Measurements from ENCODE around the gene HNF4A. TPM values are rescaled to one million over a fixed set of nuclear protein-coding genes. Genes with fewer than 3 reads are reported as not detected.

HNF4A gene
- total RNA-seq, 2 experiments from 2014 or later: not detected

DNA sequence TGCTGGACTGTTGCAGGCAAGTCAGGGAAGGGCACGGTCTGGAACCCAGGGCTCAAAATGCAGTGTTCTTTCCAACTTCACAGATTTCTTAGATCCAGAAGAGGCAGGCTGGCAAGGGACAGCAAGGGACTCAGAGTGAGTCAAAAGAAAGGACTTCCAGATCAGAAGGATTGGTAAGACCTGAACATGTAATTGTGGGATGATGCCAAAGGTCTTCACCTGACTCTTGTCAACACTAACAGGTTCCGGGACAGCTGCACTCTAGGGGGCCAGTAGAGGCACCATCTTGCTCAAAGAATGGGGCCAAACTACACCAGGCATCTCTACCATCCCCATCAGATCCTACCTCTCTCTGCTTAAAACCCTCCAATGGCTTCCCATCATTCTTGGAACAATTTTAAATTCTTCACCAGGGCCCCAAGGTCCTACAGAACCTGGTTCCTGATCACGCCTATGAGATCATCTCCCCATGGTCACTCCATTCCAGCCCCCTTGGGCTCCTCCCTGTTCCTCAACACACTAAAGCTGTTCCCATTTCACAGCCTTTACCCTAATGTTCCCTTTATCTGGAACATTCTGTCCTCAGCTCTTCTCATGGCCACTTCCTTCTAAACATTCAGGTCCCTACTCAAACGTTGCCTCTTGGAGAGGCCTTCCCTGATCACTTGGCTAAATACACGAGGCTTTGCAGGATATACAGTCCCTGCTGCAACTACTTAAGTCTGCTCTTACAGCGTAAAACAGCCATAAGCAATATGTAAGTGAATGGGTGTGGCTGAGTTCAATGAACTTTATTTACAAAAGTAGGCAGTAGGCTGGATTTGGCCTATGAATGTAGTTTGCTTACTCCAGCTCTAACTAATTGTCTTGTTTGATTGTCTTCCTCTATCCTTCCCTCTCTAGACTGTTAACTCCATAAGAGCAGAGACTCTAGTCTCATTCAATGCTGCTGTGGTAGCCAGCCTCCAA lies 90.5 kb downstream of the HNF4A start:
- no peak overlapping the region for H3K4me3 Mint-ChIP-seq
- ATAC-seq (no peak), DNase-seq (no peak)
- ChIA-PET POLR2A (no interaction called here), CTCF (no interaction called here)
- H3K27ac Mint-ChIP-seq: no peak overlapping the region
- H3K36me3 Mint-ChIP-seq (ENCODE audit: low read depth): no peaks in the 10 kb centered on the region
- intact Hi-C loops (cut with DNase I, micrococcal nuclease): no loop called here
- peaks cover 3% of the 10 kb centered on the region for H3K27me3 Mint-ChIP-seq
- H3K9me3 Mint-ChIP-seq (ENCODE audit: low read depth): no peaks in the 10 kb centered on the region
- no peaks in the 10 kb centered on the region for H3K4me1 Mint-ChIP-seq

GRCh38 chr20:44447827-44448419 lies 92.4 kb downstream of the HNF4A start:
- CTCF ChIA-PET: interaction anchor here (0.9 kb wide), 1 partner anchor 43 kb away, joined by 3 read pairs; no protein-coding TSS in a partner anchor
- Mint-ChIP-seq H3K36me3 (ENCODE audit: low read depth) (no peaks in the 10 kb centered on the region), H3K4me1 (no peaks in the 10 kb centered on the region), H3K4me3 (no peak overlapping the region), H3K9me3 (ENCODE audit: low read depth) (no peaks in the 10 kb centered on the region), H3K27me3 (peaks cover 1% of the 10 kb centered on the region), H3K27ac (no peak overlapping the region)
- intact Hi-C loops (cut with DNase I, micrococcal nuclease): no loop called here
- ATAC-seq: no peak
- POLR2A ChIA-PET: no interaction called here
- DNase-seq: no peak

- Mint-ChIP-seq H3K36me3 (ENCODE audit: low read depth) (no peaks in the 10 kb centered on the region), H3K27me3 (peaks cover 1% of the 10 kb centered on the region), H3K9me3 (ENCODE audit: low read depth) (no peaks in the 10 kb centered on the region), H3K4me3 (no peak overlapping the region), H3K27ac (no peak overlapping the region), H3K4me1 (no peaks in the 10 kb centered on the region)
- intact Hi-C loops (cut with DNase I, micrococcal nuclease): no loop called here
- POLR2A ChIA-PET: no interaction called here
- CTCF ChIA-PET: interaction anchor here (0.7 to 0.9 kb wide), 2 partner anchors 44 to 233 kb away, joined by 3 to 5 read pairs; no protein-coding TSS in a partner anchor
- ATAC-seq: no peak
- peak; percentile 49 for DNase-seq
These were observed 93.5 kb downstream of the HNF4A start for GRCh38 chr20:44448753-44449546.

DNA sequence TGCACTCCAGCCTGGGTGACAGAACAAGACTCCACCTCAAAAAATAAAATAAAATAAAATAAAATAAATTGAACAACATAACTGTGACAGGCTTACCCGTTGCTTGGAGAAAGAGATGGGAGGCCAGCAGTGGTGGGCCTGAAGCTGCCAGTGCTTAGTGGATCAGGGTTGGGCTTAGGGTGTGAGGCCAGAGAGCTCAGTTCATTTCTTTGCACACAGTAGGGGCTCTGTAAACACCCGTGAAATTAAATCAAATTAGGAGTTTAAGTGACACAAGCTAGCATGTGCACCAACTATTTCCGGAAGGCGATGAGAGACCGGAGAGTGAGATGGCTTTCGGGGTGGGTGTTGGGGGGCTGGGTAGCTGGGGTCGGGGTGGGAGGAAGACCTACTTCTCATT lies 94.4 kb downstream of the HNF4A start:
- no peak overlapping the region for H3K4me3 Mint-ChIP-seq
- H3K4me1 Mint-ChIP-seq: no peaks in the 10 kb centered on the region
- no peak for DNase-seq
- ATAC-seq: no peak
- peaks cover 1% of the 10 kb centered on the region for H3K27me3 Mint-ChIP-seq
- POLR2A ChIA-PET: no interaction called here
- intact Hi-C loops (cut with DNase I, micrococcal nuclease): no loop called here
- no peak overlapping the region for H3K27ac Mint-ChIP-seq
- CTCF ChIA-PET: interaction anchor here (1.2 kb wide), 2 partner anchors 10 to 12 kb away, joined by 3 to 4 read pairs; no protein-coding TSS in a partner anchor
- no peaks in the 10 kb centered on the region for H3K9me3 Mint-ChIP-seq (ENCODE audit: low read depth)
- no peaks in the 10 kb centered on the region for H3K36me3 Mint-ChIP-seq (ENCODE audit: low read depth)

DNA sequence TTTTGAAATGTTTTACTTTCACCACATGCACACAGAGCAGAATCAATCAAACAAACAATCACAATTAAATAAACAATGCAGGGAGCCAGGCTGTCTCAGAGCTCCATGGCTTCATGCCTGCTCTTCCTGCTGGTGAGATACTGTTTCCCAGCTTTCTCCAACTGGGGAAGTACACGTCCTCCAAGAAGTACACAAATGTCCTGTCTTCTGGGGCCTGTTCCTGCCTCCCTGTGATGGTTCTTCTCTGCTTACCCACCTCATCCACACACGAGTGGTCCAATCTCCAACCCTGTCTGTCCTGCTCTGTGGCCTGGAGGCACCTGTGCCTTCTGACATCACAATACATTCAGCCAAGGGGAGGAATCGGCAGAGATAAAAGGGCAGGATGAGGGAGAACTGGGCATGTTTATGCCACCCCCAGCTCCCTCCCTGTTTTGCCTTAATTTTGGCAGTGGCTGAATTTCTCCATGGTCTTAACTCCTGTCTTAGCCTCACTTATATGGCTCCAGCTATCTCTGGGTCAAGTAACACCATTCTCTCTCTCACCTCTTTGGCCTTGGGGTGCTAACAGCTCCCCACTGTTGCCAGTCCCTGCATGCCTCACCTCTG lies 94.9 kb downstream of the HNF4A start:
- CTCF ChIA-PET: interaction anchor here (1.2 kb wide), 2 partner anchors 10 to 12 kb away, joined by 3 to 4 read pairs; no protein-coding TSS in a partner anchor
- H3K9me3 Mint-ChIP-seq (ENCODE audit: low read depth): no peaks in the 10 kb centered on the region

GRCh38 chr20:44450903-44451450 lies 95.5 kb downstream of the HNF4A start:
- POLR2A ChIA-PET: no interaction called here
- H3K4me1 Mint-ChIP-seq: no peaks in the 10 kb centered on the region
- H3K9me3 Mint-ChIP-seq (ENCODE audit: low read depth): no peaks in the 10 kb centered on the region

More for the DNA sequence above, 94.9 kb downstream of the HNF4A start:
- no peak overlapping the region for H3K4me3 Mint-ChIP-seq
- ATAC-seq (no peak), DNase-seq (no peak)
- H3K27me3 Mint-ChIP-seq: peaks cover 1% of the 10 kb centered on the region
- no peak overlapping the region for H3K27ac Mint-ChIP-seq
- H3K4me1 Mint-ChIP-seq: no peaks in the 10 kb centered on the region
- intact Hi-C loops (cut with DNase I, micrococcal nuclease): no loop called here
- no peaks in the 10 kb centered on the region for H3K36me3 Mint-ChIP-seq (ENCODE audit: low read depth)
- POLR2A ChIA-PET: no interaction called here

DNA sequence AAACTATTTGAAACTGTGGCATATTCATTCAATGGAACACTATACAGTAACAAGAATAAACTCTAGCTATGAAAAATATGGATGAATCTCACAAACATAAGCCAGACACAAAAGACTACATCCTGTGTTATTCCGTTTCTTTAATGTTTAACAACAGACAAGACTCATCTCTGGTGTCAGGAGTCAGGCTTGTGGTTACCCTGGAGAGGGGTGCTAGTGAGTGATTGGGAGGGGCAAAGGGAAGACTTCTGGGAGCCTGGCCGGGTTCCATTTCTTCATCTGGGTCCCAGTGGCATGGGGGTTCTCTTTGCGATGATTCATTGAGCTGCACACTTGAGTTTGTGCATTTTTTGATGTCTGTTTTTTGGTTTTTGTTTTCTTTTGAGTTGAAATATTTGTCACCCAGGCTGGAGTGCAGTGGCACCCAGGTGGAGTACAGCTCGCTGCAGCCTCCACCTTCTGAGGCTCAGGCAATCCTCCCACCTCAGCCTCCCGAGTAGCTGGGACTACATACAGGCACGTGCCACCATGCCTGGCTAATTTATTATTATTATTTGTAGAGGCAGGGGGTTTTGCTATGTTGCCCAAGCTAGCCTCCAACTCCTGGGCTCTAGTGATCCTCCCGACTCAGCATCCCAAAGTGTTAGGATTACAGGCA lies 98.9 kb downstream of the HNF4A start:
- Mint-ChIP-seq H3K27ac (no peak overlapping the region), H3K4me3 (no peak overlapping the region), H3K9me3 (ENCODE audit: low read depth) (no peaks in the 10 kb centered on the region), H3K4me1 (no peaks in the 10 kb centered on the region), H3K27me3 (no peaks in the 10 kb centered on the region), H3K36me3 (ENCODE audit: low read depth) (no peaks in the 10 kb centered on the region)
- ATAC-seq (no peak), DNase-seq (no peak)
- CTCF ChIA-PET: interaction anchor here (0.7 kb wide), 1 partner anchor 390 kb away, joined by 3 read pairs; no protein-coding TSS in a partner anchor
- POLR2A ChIA-PET: no interaction called here
- intact Hi-C loops (cut with DNase I, micrococcal nuclease): no loop called here

More at GRCh38 chr20:44450903-44451450, 95.5 kb downstream of the HNF4A start:
- DNase-seq (no peak), ATAC-seq (no peak)
- H3K4me3 Mint-ChIP-seq: no peak overlapping the region
- no peak overlapping the region for H3K27ac Mint-ChIP-seq
- no peaks in the 10 kb centered on the region for H3K36me3 Mint-ChIP-seq (ENCODE audit: low read depth)
- H3K27me3 Mint-ChIP-seq: peaks cover 1% of the 10 kb centered on the region
- intact Hi-C loops (cut with DNase I, micrococcal nuclease): no loop called here
- CTCF ChIA-PET: interaction anchor here (1.2 kb wide), 1 partner anchor 11 kb away, joined by 3 read pairs; no protein-coding TSS in a partner anchor

DNA sequence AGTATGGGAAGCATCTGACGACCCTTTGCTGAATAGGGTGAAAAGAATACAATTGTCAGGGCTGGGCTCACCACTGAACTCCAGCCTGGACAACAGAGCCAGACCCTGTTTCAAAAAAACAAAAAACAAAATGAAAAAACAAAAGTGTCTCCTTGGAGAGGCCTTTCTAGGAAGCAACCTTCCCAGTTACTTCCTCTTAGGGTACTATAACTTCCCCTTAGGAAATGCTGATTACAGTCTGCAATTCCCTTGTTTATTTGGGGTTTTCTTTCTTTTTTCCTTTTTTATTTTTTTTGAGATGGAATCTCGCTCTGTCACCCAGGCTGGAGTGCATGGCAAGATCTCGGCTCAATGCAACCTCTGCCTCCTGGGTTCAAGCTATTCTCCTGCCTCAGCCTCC lies 99.6 kb downstream of the HNF4A start:
- intact Hi-C loops (cut with DNase I, micrococcal nuclease): no loop called here
- ChIA-PET CTCF (no interaction called here), POLR2A (no interaction called here)
- H3K36me3 Mint-ChIP-seq (ENCODE audit: low read depth): no peaks in the 10 kb centered on the region
- H3K4me1 Mint-ChIP-seq: no peaks in the 10 kb centered on the region
- no peaks in the 10 kb centered on the region for H3K27me3 Mint-ChIP-seq
- H3K9me3 Mint-ChIP-seq (ENCODE audit: low read depth): no peaks in the 10 kb centered on the region
- no peak overlapping the region for H3K27ac Mint-ChIP-seq
- ATAC-seq (no peak), DNase-seq (no peak)
- H3K4me3 Mint-ChIP-seq: no peak overlapping the region

GRCh38 chr20:44456611-44457010 lies 101.1 kb downstream of the HNF4A start:
- H3K27me3 Mint-ChIP-seq: no peaks in the 10 kb centered on the region
- ATAC-seq: no peak
- no peak for DNase-seq
- POLR2A ChIA-PET: no interaction called here
- no peaks in the 10 kb centered on the region for H3K36me3 Mint-ChIP-seq (ENCODE audit: low read depth)
- H3K9me3 Mint-ChIP-seq (ENCODE audit: low read depth): no peaks in the 10 kb centered on the region
- intact Hi-C loops (cut with DNase I, micrococcal nuclease): no loop called here
- no peak overlapping the region for H3K27ac Mint-ChIP-seq
- CTCF ChIA-PET: interaction anchor here (1.0 kb wide), 1 partner anchor 154 kb away, joined by 3 read pairs; no protein-coding TSS in a partner anchor
- H3K4me1 Mint-ChIP-seq: no peaks in the 10 kb centered on the region
- no peak overlapping the region for H3K4me3 Mint-ChIP-seq

- H3K27ac Mint-ChIP-seq: no peak overlapping the region
- DNase-seq: no peak
- no peaks in the 10 kb centered on the region for H3K27me3 Mint-ChIP-seq
- H3K4me3 Mint-ChIP-seq: no peak overlapping the region
- no peaks in the 10 kb centered on the region for H3K4me1 Mint-ChIP-seq
- no peaks in the 10 kb centered on the region for H3K9me3 Mint-ChIP-seq (ENCODE audit: low read depth)
- no peak for ATAC-seq
- ChIA-PET CTCF (no interaction called here), POLR2A (no interaction called here)
- intact Hi-C loops (cut with DNase I, micrococcal nuclease): no loop called here
- no peaks in the 10 kb centered on the region for H3K36me3 Mint-ChIP-seq (ENCODE audit: low read depth)
These were observed 101.5 kb downstream of the HNF4A start for GRCh38 chr20:44457016-44457415.
